A673 (cell line): ENCODE measurements around the gene RBBP5. TPM values are rescaled to one million over a fixed set of nuclear protein-coding genes. Genes with fewer than 3 reads are reported as not detected.

ENCODE experiments used
- BruUV-seq: library from RNA; stranded (reverse); fragments of 400-500 nt; replicated peaks from 2 replicates; lab custom pipeline; 2021; lab: Mats Ljungman, UMichigan
- CTCF ChIA-PET: fragments of 300-600 bp; sonication (Branson Sonifier 250); formaldehyde crosslinking; loops from one replicate; lab custom pipeline; 2022; ENCODE audit warnings: antibody characterized with exemption; lab: Charles Lee
- POLR2A ChIA-PET: fragments of 300-600 bp; sonication (Branson Sonifier 250); formaldehyde crosslinking; loops from one replicate; lab custom pipeline; 2022; ENCODE audit warnings: antibody characterized with exemption; ENCODE audit not compliant: low non-redundant PET; lab: Charles Lee
- DNase-seq: peaks from one replicate; pipeline ENCODE4 v3.0.0-alpha.2; 2015; ENCODE audit warnings: low spot score
- H3K27ac ChIP-seq: fragments of 200-600 bp; sonication (generic); 2 replicates; pipeline ENCODE4 v1.5.1; 2016; ENCODE audit warnings: mixed run types, low read depth, mild to moderate bottlenecking, mixed read lengths, antibody characterized with exemption, low read length; ENCODE audit not compliant: poor library complexity, severe bottlenecking
- H3K27me3 ChIP-seq: fragments of 200-600 bp; sonication (generic); replicated peaks from 2 replicates; pipeline ENCODE4 v1.6.1; 2017; ENCODE audit warnings: mixed run types, low read depth, mild to moderate bottlenecking, mixed read lengths, antibody characterized with exemption, low read length; ENCODE audit not compliant: insufficient read depth, poor library complexity
- H3K36me3 ChIP-seq: fragments of 200-600 bp; sonication (generic); 2 replicates; pipeline ENCODE4 v1.6.1; 2016; ENCODE audit warnings: mixed run types, mild to moderate bottlenecking, mixed read lengths, antibody characterized with exemption, low read length; ENCODE audit not compliant: insufficient read depth, poor library complexity, severe bottlenecking
- H3K4me1 ChIP-seq: fragments of 200-600 bp; sonication (generic); 2 replicates; pipeline ENCODE4 v1.6.1; 2017; ENCODE audit warnings: mixed run types, mild to moderate bottlenecking, mixed read lengths, antibody characterized with exemption, low read length; ENCODE audit not compliant: insufficient read depth, poor library complexity, severe bottlenecking
- H3K4me3 ChIP-seq: fragments of 200-600 bp; sonication (generic); 2 replicates; pipeline ENCODE4 v1.5.1; 2016; ENCODE audit warnings: low read depth, mixed run types, mild to moderate bottlenecking, mixed read lengths, low read length; ENCODE audit not compliant: poor library complexity, severe bottlenecking
- H3K9me3 ChIP-seq: fragments of 200-600 bp; sonication (generic); 2 replicates; pipeline ENCODE4 v1.6.1; 2016; ENCODE audit warnings: mixed run types, low read depth, mild to moderate bottlenecking, mixed read lengths, antibody characterized with exemption, low read length; ENCODE audit not compliant: poor library complexity, severe bottlenecking
- EZH2 ChIP-seq: fragments of 200-600 bp; sonication (generic); IDR thresholded peaks from 2 replicates; pipeline ENCODE4 v1.6.1; 2017; ENCODE audit warnings: borderline replicate concordance, low read depth, mild to moderate bottlenecking, mixed read lengths, antibody characterized with exemption, low read length; ENCODE audit not compliant: poor library complexity, severe bottlenecking
- intact Hi-C: fragments of 100-400 bp; cut with micrococcal nuclease; formaldehyde crosslinking; loops from one replicate; pipeline ENCODE4 v1.10.0; 2022; ENCODE audit not compliant: unreplicated experiment
- total RNA-seq: library from RNA; stranded (reverse); gene quantifications from 2 replicates; pipeline ENCODE4 v1.2.3, GENCODE V29; 2021
- TF ChIP-seq, protein P1 (sequence below): fragments of 300-800, 200-600 bp; sonication (generic); conservative IDR thresholded peaks from 2 replicates; pipeline ENCODE4 v1.5.1; 2017; ENCODE audit warnings: low read depth, mild to moderate bottlenecking, antibody characterized with exemption, low read length, moderate library complexity, mixed read lengths

Gene RBBP5
- total RNA-seq, 1 experiment from 2014 or later, result 32.0 TPM

DNA sequence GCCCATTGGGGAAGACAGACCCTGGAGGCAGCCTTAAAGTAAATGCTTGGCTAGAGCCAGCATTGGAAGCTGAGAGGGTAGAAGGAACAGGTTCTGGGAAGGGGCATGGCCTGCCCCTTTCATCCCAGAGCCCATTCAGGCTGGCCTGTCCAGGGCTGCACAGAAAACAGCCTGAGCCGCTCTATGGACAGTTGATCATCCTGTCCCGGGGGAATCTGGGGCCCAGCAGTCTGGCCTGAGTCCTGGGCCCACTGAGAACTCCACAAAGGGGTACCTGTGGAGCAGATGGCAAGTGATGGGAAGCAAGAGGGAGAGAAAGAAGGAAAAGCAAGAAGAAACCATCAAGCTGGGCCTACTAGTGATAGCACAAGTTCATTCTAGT lies 50.8 kb downstream of the RBBP5 start:
- Histone ChIP-seq H3K27ac (no peak overlapping the region), H3K36me3 (no peaks in the 10 kb centered on the region), H3K27me3 (no peaks in the 10 kb centered on the region), H3K4me1 (peaks cover 5% of the 10 kb centered on the region), H3K9me3 (no peaks in the 10 kb centered on the region), H3K4me3 (no peak overlapping the region)
- CTCF ChIA-PET, result interaction anchor here (0.6 to 1.5 kb wide), 2 partner anchors 9 to 185 kb away, joined by 7 to 8 read pairs; no protein-coding TSS in a partner anchor
- DNase-seq, result no peak
- intact Hi-C loops, result no loop called here
- BruUV-seq, result no TSS peak
- POLR2A ChIA-PET, result no interaction called here
- TF ChIP-seq, protein P1, sequence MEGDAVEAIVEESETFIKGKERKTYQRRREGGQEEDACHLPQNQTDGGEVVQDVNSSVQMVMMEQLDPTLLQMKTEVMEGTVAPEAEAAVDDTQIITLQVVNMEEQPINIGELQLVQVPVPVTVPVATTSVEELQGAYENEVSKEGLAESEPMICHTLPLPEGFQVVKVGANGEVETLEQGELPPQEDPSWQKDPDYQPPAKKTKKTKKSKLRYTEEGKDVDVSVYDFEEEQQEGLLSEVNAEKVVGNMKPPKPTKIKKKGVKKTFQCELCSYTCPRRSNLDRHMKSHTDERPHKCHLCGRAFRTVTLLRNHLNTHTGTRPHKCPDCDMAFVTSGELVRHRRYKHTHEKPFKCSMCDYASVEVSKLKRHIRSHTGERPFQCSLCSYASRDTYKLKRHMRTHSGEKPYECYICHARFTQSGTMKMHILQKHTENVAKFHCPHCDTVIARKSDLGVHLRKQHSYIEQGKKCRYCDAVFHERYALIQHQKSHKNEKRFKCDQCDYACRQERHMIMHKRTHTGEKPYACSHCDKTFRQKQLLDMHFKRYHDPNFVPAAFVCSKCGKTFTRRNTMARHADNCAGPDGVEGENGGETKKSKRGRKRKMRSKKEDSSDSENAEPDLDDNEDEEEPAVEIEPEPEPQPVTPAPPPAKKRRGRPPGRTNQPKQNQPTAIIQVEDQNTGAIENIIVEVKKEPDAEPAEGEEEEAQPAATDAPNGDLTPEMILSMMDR, result no peak
- TF ChIP-seq EZH2, result no peak

DNA sequence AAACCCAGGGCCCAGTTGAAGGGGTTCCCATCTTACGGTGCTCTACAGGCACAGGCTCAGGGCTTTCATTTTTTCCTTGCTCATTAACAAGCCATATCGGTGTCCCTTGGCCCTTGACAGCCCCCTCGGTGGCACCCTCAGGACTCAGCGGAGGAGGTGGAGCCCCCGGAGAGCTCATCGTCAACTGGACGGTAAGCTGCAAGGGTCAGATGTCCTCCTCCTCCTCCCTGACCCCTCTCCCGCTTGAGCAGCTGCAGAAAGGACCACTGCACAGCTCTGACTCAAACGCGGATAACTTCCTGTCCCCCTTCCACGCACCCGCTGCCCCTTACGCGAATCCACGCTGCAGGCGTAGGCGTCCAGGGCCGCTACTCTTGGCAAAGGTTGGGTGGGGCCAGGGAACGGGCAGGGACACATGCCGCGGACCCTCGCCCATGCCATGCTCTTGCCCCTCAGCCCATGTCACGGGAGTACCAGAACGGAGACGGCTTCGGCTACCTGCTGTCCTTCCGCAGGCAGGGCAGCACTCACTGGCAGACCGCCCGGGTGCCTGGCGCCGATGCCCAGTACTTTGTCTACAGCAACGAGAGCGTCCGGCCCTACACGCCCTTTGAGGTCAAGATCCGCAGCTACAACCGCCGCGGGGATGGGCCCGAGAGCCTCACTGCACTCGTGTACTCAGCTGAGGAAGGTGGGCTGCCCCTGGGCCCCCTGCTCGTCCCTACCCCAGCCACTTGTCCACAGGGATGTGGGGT lies 52.2 kb downstream of the RBBP5 start:
- ChIA-PET POLR2A (no interaction called here), CTCF (no interaction called here)

DNA sequence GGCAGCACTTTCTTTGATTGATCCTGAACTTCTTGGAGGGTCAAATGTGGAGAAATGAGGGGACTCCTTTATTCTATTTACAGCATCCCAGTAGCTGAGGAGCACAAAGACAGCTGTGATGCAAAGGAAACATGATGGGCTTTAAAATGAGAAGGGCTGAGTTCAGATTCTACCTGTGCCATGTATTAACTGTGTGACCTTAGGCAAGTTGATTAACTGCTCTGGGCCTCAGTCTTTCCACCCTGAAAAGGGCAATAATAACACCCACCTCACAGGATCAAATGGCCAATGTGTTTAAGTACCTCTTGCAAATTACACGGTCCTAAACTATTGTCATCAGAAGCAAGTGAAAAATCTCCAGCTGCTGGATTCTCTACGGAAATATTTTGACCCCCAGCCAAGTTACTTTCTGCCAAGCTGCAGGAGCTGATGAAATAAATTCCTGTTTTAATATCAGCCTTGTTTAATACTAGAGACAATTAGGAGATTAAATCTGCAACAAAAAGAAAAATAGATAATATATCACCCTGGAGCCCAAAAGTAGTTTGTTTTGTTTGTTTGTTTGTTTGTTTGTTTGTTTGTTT lies 53.2 kb downstream of the RBBP5 start:
- peak; percentile 11 for DNase-seq
- no peaks in the 10 kb centered on the region for H3K36me3 ChIP-seq
- H3K27me3 ChIP-seq, result no peaks in the 10 kb centered on the region
- TF ChIP-seq, protein P1, result no peak
- TF ChIP-seq EZH2, result no peak
- H3K9me3 ChIP-seq, result no peaks in the 10 kb centered on the region
- peaks cover 5% of the 10 kb centered on the region for H3K4me1 ChIP-seq
- ChIA-PET POLR2A (no interaction called here), CTCF (no interaction called here)
- no peak overlapping the region for H3K4me3 ChIP-seq
- intact Hi-C loops, result no loop called here
- H3K27ac ChIP-seq, result no peak overlapping the region
- BruUV-seq, result no TSS peak

More for the DNA sequence above, 52.2 kb downstream of the RBBP5 start:
- TF ChIP-seq, protein P1, result no peak
- no peak for TF ChIP-seq EZH2
- intact Hi-C loops, result no loop called here
- H3K27me3 ChIP-seq, result no peaks in the 10 kb centered on the region
- H3K9me3 ChIP-seq, result no peaks in the 10 kb centered on the region
- no TSS peak for BruUV-seq
- H3K4me1 ChIP-seq, result peaks cover 5% of the 10 kb centered on the region
- no peak overlapping the region for H3K27ac ChIP-seq
- no peaks in the 10 kb centered on the region for H3K36me3 ChIP-seq
- no peak overlapping the region for H3K4me3 ChIP-seq
- DNase-seq, result no peak
